ENCODE results near the gene CDH23. TPM values are rescaled to one million over a fixed set of nuclear protein-coding genes. Genes with fewer than 3 reads are reported as not detected.

Gene CDH23
- total and polyA plus RNA-seq, 10 of the 15 experiments (the other 5 are each of a cell fraction or from before 2014, with no cell fraction given): 0.09 to 0.40 (median 0.15) TPM; not detected in 1

GRCh38 chr10:71532878-71533277, 136.2 kb downstream of the CDH23 start:
- H3K9me3 ChIP-seq (replicated peaks; ENCODE audit: control insufficient read depth, insufficient read depth, low read length): no peaks in the 10 kb centered on the region; the same call in 2 of the 3 replicates
- no peak overlapping the region for H3K4me3 ChIP-seq
- intact Hi-C loops (cut with micrococcal nuclease; ENCODE audit: unreplicated experiment): no loop called here
- RAD21 ChIA-PET (ENCODE audit: unreplicated experiment): no interaction called here
- WGBS (ENCODE audit: insufficient coverage, insufficient replicate concordance, low lambda C conversion rate, missing lambda C conversion rate): 31% methylated on average over 11 of the region's 11 CpGs
- TF ChIP-seq, protein P1, sequence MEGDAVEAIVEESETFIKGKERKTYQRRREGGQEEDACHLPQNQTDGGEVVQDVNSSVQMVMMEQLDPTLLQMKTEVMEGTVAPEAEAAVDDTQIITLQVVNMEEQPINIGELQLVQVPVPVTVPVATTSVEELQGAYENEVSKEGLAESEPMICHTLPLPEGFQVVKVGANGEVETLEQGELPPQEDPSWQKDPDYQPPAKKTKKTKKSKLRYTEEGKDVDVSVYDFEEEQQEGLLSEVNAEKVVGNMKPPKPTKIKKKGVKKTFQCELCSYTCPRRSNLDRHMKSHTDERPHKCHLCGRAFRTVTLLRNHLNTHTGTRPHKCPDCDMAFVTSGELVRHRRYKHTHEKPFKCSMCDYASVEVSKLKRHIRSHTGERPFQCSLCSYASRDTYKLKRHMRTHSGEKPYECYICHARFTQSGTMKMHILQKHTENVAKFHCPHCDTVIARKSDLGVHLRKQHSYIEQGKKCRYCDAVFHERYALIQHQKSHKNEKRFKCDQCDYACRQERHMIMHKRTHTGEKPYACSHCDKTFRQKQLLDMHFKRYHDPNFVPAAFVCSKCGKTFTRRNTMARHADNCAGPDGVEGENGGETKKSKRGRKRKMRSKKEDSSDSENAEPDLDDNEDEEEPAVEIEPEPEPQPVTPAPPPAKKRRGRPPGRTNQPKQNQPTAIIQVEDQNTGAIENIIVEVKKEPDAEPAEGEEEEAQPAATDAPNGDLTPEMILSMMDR (IDR thresholded peaks at IDR 0.05 in 2 of 3, conservative IDR thresholded peaks at IDR 0.05 in 1 of 3; ENCODE audit: control insufficient read depth in 2 of 3, extremely low read depth in 1 of 3, insufficient read depth in 1 of 3, low read depth in 3 of 3, low read length in 3 of 3): no peak
- TF ChIP-seq MXI1 (IDR thresholded peaks at IDR 0.05; ENCODE audit: low read depth, low read length) (no peak), TCF12 (IDR thresholded peaks at IDR 0.05; ENCODE audit: low read depth, low read length) (no peak), NFXL1 (IDR thresholded peaks at IDR 0.05; ENCODE audit: borderline replicate concordance) (no peak), IRF4 (IDR thresholded peaks at IDR 0.05; ENCODE audit: low read depth, low read length) (no peak)
- H3K4me1 ChIP-seq (ENCODE audit: control insufficient read depth, insufficient read depth, low read length): no peaks in the 10 kb centered on the region
- no peak overlapping the region for H3K4me2 ChIP-seq (ENCODE audit: control insufficient read depth, insufficient read depth)
- CTCF ChIA-PET: no interaction called here
- BruUV-seq (replicated peaks): no TSS peak
- POLR2A ChIA-PET: no interaction called here
- SMC1A ChIA-PET (ENCODE audit: uncharacterized antibody, unreplicated experiment): no interaction called here
- no peak overlapping the region for H3K9ac ChIP-seq (ENCODE audit: control insufficient read depth, insufficient read depth, low read length)
- no peaks in the 10 kb centered on the region for H4K20me1 ChIP-seq (ENCODE audit: control insufficient read depth, insufficient read depth)
- ATAC-seq (no peak), DNase-seq (ENCODE audit: low read depth, low spot score) (no peak), FAIRE-seq (no peak)
- no peak overlapping the region for H3K27ac ChIP-seq (ENCODE audit: control insufficient read depth, insufficient read depth)
- no peak overlapping the region for H2AFZ ChIP-seq (ENCODE audit: control insufficient read depth, low read depth, low read length)
- in situ Hi-C loops (cut with MboI): no loop called here
- H3K27me3 ChIP-seq (replicated peaks in 1 of 2; ENCODE audit: control insufficient read depth in 2 of 2, insufficient read depth in 2 of 2, low read length in 1 of 2): peaks cover 0 to 1% of the 10 kb centered on the region in 2 experiments; a peak in 1 of 4 replicates
- no peaks in the 10 kb centered on the region for H3K36me3 ChIP-seq (ENCODE audit: control insufficient read depth in 2 of 2, insufficient read depth in 2 of 2, low read length in 1 of 2)
- no peaks in the 10 kb centered on the region for H3K79me2 ChIP-seq (ENCODE audit: control insufficient read depth, insufficient read depth, low read length)

DNA sequence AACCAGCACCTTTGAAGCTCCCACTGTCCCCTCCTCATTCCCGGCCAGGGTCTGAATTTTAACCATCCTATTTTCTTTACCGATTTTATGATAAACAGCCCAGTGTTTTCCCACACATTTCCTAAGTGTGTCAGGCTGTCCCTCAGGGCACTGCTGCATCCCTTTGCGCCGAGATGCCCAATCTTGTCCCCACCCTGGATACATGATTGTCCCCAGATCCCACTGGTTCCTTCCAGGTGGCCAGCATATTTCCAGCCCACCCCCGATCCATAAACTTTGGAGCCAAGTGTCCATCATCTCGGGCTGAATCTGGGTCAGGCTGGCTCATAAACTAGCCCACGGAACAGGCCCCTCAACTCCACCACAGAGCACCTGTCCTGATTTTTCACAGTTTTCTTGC, 137.2 kb downstream of the CDH23 start:
- ChIA-PET CTCF (no interaction called here), RAD21 (ENCODE audit: unreplicated experiment) (no interaction called here), SMC1A (ENCODE audit: uncharacterized antibody, unreplicated experiment) (no interaction called here), POLR2A (no interaction called here)
- Histone ChIP-seq H3K4me3 (no peak overlapping the region), H3K9me3 (replicated peaks; ENCODE audit: control insufficient read depth, insufficient read depth, low read length) (no peaks in the 10 kb centered on the region; the same call in 2 of the 3 replicates), H3K4me2 (ENCODE audit: control insufficient read depth, insufficient read depth) (no peak overlapping the region), H3K27me3 (replicated peaks in 1 of 2; ENCODE audit: control insufficient read depth in 2 of 2, insufficient read depth in 2 of 2, low read length in 1 of 2) (peaks cover 0 to 1% of the 10 kb centered on the region in 2 experiments; a peak in 1 of 4 replicates), H3K36me3 (ENCODE audit: control insufficient read depth in 2 of 2, insufficient read depth in 2 of 2, low read length in 1 of 2) (no peaks in the 10 kb centered on the region), H3K79me2 (ENCODE audit: control insufficient read depth, insufficient read depth, low read length) (no peaks in the 10 kb centered on the region), H3K9ac (ENCODE audit: control insufficient read depth, insufficient read depth, low read length) (no peak overlapping the region), H2AFZ (ENCODE audit: control insufficient read depth, low read depth, low read length) (no peak overlapping the region), H3K27ac (ENCODE audit: control insufficient read depth, insufficient read depth) (no peak overlapping the region), H3K4me1 (ENCODE audit: control insufficient read depth, insufficient read depth, low read length) (no peaks in the 10 kb centered on the region), H4K20me1 (ENCODE audit: control insufficient read depth, insufficient read depth) (no peaks in the 10 kb centered on the region)
- in situ Hi-C loops (cut with MboI): no loop called here
- ATAC-seq (no peak), FAIRE-seq (no peak), DNase-seq (ENCODE audit: low read depth, low spot score) (no peak)
- no TSS peak for BruUV-seq (replicated peaks)
- intact Hi-C loops (cut with micrococcal nuclease; ENCODE audit: unreplicated experiment): no loop called here
- TF ChIP-seq MYB (IDR thresholded peaks at IDR 0.05; ENCODE audit: borderline replicate concordance, low read depth, low read length) (no peak), ETV6 (conservative IDR thresholded peaks at IDR 0.05 in 1 of 2, IDR thresholded peaks at IDR 0.05 in 1 of 2; ENCODE audit: borderline replicate concordance in 1 of 2, low read depth in 1 of 2) (no peak), SIN3A (IDR thresholded peaks at IDR 0.05; ENCODE audit: low read depth, low read length) (no peak), CBX3 (IDR thresholded peaks at IDR 0.05; ENCODE audit: borderline replicate concordance, low read depth) (no peak)
- TF ChIP-seq, protein P2, sequence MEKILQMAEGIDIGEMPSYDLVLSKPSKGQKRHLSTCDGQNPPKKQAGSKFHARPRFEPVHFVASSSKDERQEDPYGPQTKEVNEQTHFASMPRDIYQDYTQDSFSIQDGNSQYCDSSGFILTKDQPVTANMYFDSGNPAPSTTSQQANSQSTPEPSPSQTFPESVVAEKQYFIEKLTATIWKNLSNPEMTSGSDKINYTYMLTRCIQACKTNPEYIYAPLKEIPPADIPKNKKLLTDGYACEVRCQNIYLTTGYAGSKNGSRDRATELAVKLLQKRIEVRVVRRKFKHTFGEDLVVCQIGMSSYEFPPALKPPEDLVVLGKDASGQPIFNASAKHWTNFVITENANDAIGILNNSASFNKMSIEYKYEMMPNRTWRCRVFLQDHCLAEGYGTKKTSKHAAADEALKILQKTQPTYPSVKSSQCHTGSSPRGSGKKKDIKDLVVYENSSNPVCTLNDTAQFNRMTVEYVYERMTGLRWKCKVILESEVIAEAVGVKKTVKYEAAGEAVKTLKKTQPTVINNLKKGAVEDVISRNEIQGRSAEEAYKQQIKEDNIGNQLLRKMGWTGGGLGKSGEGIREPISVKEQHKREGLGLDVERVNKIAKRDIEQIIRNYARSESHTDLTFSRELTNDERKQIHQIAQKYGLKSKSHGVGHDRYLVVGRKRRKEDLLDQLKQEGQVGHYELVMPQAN (conservative IDR thresholded peaks at IDR 0.05): no peak
- WGBS (ENCODE audit: insufficient coverage, insufficient replicate concordance, low lambda C conversion rate, missing lambda C conversion rate): 13% methylated on average over 7 of the region's 7 CpGs

Data from GM12878 (cell line).